ENCODE measurements around the gene ADO. TPM values are rescaled to one million over a fixed set of nuclear protein-coding genes. Genes with fewer than 3 reads are reported as not detected.

Gene ADO
- polyA plus RNA-seq, 1 of the 3 experiments (the other 2 are of a cell fraction) = 6.9 TPM

GRCh38 chr10:62778125-62778524, 26.4 kb upstream of the ADO start:
- POLR2A ChIA-PET = no interaction called here
- WGBS (ENCODE audit: low lambda C conversion rate) = 45% methylated on average over 2 of the region's 2 CpGs
- H3K36me3 ChIP-seq (replicated peaks in 1 of 2; ENCODE audit: control insufficient read depth in 1 of 2, insufficient read depth in 2 of 2, low read length in 1 of 2) = no peaks in the 10 kb centered on the region
- TF ChIP-seq POLR2AphosphoS5 (IDR thresholded peaks at IDR 0.05; ENCODE audit: low read depth, low read length) (no peak), CTCF (IDR thresholded peaks at IDR 0.05) (no peak), YY1 (IDR thresholded peaks at IDR 0.05; ENCODE audit: low read depth) (no peak), TAF1 (IDR thresholded peaks at IDR 0.05; ENCODE audit: borderline replicate concordance, low read depth, low read length) (no peak), NRF1 (IDR thresholded peaks at IDR 0.05; ENCODE audit: low read depth, low read length) (no peak), ZBTB33 (IDR thresholded peaks at IDR 0.05; ENCODE audit: borderline replicate concordance, low read depth) (no peak), CHD2 (IDR thresholded peaks at IDR 0.05; ENCODE audit: low read length, partially characterized antibody) (no peak), ELF1 (IDR thresholded peaks at IDR 0.05) (no peak), JUND (IDR thresholded peaks at IDR 0.05) (no peak), PBX3 (IDR thresholded peaks at IDR 0.05) (no peak), USF2 (IDR thresholded peaks at IDR 0.05; ENCODE audit: borderline replicate concordance, low read depth, low read length) (no peak), SIN3A (IDR thresholded peaks at IDR 0.05; ENCODE audit: borderline replicate concordance, low read depth, low read length) (no peak), REST (IDR thresholded peaks at IDR 0.05; ENCODE audit: low read depth, low read length) (no peak), EZH2phosphoT487 (IDR thresholded peaks at IDR 0.05; ENCODE audit: borderline replicate concordance, low read depth) (no peak)
- CTCF ChIA-PET = no interaction called here
- H3K9me2 ChIP-seq = no peaks in the 10 kb centered on the region
- no peak overlapping the region for H3K9ac ChIP-seq
- no peak overlapping the region for H2AFZ ChIP-seq (ENCODE audit: low read depth)
- H4K20me1 ChIP-seq (ENCODE audit: insufficient read depth) = no peaks in the 10 kb centered on the region
- no peak for DNase-seq
- no peaks in the 10 kb centered on the region for H3K9me3 ChIP-seq
- H3K79me2 ChIP-seq (ENCODE audit: insufficient read depth) = no peaks in the 10 kb centered on the region
- H3K4me1 ChIP-seq (ENCODE audit: control insufficient read depth in 1 of 2, insufficient read depth in 2 of 2, low read depth in 1 of 2, low read length in 1 of 2) = no peaks in the 10 kb centered on the region
- H3K27me3 ChIP-seq (ENCODE audit: insufficient read depth) = no peaks in the 10 kb centered on the region; the same call in 1 of the 2 replicates
- H3K27ac ChIP-seq (ENCODE audit: low read depth in 2 of 2, low read length in 1 of 2) = no peak overlapping the region
- H3K4me3 ChIP-seq (ENCODE audit: low read depth in 2 of 2, low read length in 1 of 2) = no peak overlapping the region
- H3K4me2 ChIP-seq = no peak overlapping the region
- H3F3A ChIP-seq (replicated peaks; ENCODE audit: insufficient read depth) = no peaks in the 10 kb centered on the region

Data from SK-N-SH (cell line).